GM21515 (cell line): ENCODE data around the gene SLC17A7.

ENCODE experiments used
- ATAC-seq: cut with Tn5 transposase; IDR thresholded peaks from one replicate; pipeline ENCODE4 v1.9.1; 2021; ENCODE audit not compliant: unreplicated experiment

Gene SLC17A7

GRCh38 chr19:49382639-49383038, 58.7 kb downstream of the SLC17A7 start:
- no peak for ATAC-seq

- ATAC-seq: no peak
Measured at GRCh38 chr19:49380391-49380790, 60.9 kb downstream of the SLC17A7 start.
